GM13976 (cell line): Measurements from ENCODE around the gene ECM1.

Experiments used
- DNase-seq: peaks from one replicate; pipeline ENCODE4 v3.0.0; 2012; ENCODE audit warnings: low spot score
- CTCF ChIP-seq: IDR thresholded peaks from 2 replicates; pipeline ENCODE4 v1.5.1; 2012; ENCODE audit warnings: borderline replicate concordance, mild to moderate bottlenecking; ENCODE audit not compliant: insufficient read depth; ENCODE audit errors: extremely low read depth, missing control alignments, control extremely low read depth
- in situ Hi-C: fragments of 300-500 bp; cut with MboI; formaldehyde crosslinking; loops from one replicate; pipeline ENCODE4 v1.12.0; 2022; ENCODE audit warnings: low sequenced_read_pairs, mixed read lengths, inconsistent platforms; ENCODE audit not compliant: unreplicated experiment

ECM1 gene

GRCh38 chr1:150536836-150537731 is 29.2 kb downstream of the ECM1 start:
- in situ Hi-C loops = no loop called here
- no peak for DNase-seq
- no peak for TF ChIP-seq CTCF

GRCh38 chr1:150537732-150538684 is 30.1 kb downstream of the ECM1 start:
- no peak for TF ChIP-seq CTCF
- no peak for DNase-seq
- in situ Hi-C loops = no loop called here

GRCh38 chr1:150543500-150544143 is 35.7 kb downstream of the ECM1 start:
- in situ Hi-C loops = no loop called here
- no peak for DNase-seq
- TF ChIP-seq CTCF = no peak

GRCh38 chr1:150544204-150544603 is 36.3 kb downstream of the ECM1 start:
- no peak for TF ChIP-seq CTCF
- no peak for DNase-seq
- in situ Hi-C loops = no loop called here

GRCh38 chr1:150545486-150546032 is 37.6 kb downstream of the ECM1 start:
- no peak for DNase-seq
- in situ Hi-C loops = no loop called here
- TF ChIP-seq CTCF = no peak
